ENCODE data around the gene FMN2. TPM values are rescaled to one million over a fixed set of nuclear protein-coding genes. Genes with fewer than 3 reads are reported as not detected.

The FMN2 gene
- polyA plus RNA-seq, 3 donors: not detected

DNA sequence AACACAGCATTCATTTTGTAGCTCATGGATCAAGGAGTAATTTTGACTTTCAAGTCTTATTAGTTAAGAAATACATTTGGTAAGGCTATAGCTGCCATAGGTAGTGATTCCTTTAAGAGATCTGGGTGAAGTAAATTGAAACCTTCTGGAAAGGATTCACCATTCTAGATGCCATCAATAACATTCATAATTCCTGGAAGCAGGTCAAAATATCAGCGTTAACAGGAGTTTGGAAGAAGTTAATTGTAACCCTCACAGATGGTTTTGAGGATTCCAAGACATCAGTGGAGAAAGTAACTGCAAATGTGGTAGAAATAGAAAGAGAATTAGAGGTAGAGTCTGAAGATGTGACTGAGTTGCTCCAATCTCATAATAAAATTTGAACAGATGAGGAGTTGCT, 303.7 kb downstream of the FMN2 start:
- Histone ChIP-seq H3K4me1 (ENCODE audit: control insufficient read depth in 1 of 2, insufficient read depth in 2 of 2, low read length in 2 of 2) (no peaks in the 10 kb centered on the region), H4K20me1 (ENCODE audit: insufficient read depth, low read length) (no peaks in the 10 kb centered on the region), H3K9me3 (replicated peaks in 1 of 2; ENCODE audit: control insufficient read depth in 1 of 2, insufficient read depth in 1 of 2, low read length in 2 of 2) (peaks cover 0 to 3% of the 10 kb centered on the region in 2 donors), H3K4me3 (replicated peaks in 1 of 3; ENCODE audit: low read depth in 2 of 3, low read length in 3 of 3) (no peak overlapping the region), H3K27ac (ENCODE audit: low read depth in 1 of 2, low read length in 2 of 2) (no peak overlapping the region), H3K36me3 (replicated peaks in 1 of 2; ENCODE audit: control insufficient read depth in 1 of 2, insufficient read depth in 2 of 2, low read length in 2 of 2) (no peaks in the 10 kb centered on the region), H2AFZ (ENCODE audit: insufficient read depth, low read depth, low read length, poor library complexity, severe bottlenecking) (no peak overlapping the region), H3K27me3 (ENCODE audit: control insufficient read depth in 2 of 2, insufficient read depth in 2 of 2, low read length in 2 of 2) (no peaks in the 10 kb centered on the region), H3K79me2 (ENCODE audit: insufficient read depth, low read length) (no peaks in the 10 kb centered on the region), H3K4me2 (replicated peaks; ENCODE audit: extremely low read depth, low read length, poor library complexity, severe bottlenecking) (no peak overlapping the region), H3K9ac (ENCODE audit: insufficient read depth, low read length, poor library complexity, severe bottlenecking) (no peak overlapping the region)
- no peak for DNase-seq
- H3K9me3 Mint-ChIP-seq: peaks cover 0 to 6% (median 2%) of the 10 kb centered on the region in 7 donors
- no peaks in the 10 kb centered on the region for H3K4me1 Mint-ChIP-seq
- no peaks in the 10 kb centered on the region for H3K27me3 Mint-ChIP-seq (ENCODE audit: low read depth in 3 of 3)
- no peaks in the 10 kb centered on the region for H3K36me3 Mint-ChIP-seq
- H3K4me3 Mint-ChIP-seq: no peak overlapping the region
- TF ChIP-seq, protein P1, sequence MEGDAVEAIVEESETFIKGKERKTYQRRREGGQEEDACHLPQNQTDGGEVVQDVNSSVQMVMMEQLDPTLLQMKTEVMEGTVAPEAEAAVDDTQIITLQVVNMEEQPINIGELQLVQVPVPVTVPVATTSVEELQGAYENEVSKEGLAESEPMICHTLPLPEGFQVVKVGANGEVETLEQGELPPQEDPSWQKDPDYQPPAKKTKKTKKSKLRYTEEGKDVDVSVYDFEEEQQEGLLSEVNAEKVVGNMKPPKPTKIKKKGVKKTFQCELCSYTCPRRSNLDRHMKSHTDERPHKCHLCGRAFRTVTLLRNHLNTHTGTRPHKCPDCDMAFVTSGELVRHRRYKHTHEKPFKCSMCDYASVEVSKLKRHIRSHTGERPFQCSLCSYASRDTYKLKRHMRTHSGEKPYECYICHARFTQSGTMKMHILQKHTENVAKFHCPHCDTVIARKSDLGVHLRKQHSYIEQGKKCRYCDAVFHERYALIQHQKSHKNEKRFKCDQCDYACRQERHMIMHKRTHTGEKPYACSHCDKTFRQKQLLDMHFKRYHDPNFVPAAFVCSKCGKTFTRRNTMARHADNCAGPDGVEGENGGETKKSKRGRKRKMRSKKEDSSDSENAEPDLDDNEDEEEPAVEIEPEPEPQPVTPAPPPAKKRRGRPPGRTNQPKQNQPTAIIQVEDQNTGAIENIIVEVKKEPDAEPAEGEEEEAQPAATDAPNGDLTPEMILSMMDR (IDR thresholded peaks at IDR 0.05): no peak
- no peak overlapping the region for H3K27ac Mint-ChIP-seq
- no CpG with 5 or more reads among the region's 1 CpG for WGBS (ENCODE audit: insufficient coverage)
- intact Hi-C loops (cut with micrococcal nuclease): no loop called here

DNA sequence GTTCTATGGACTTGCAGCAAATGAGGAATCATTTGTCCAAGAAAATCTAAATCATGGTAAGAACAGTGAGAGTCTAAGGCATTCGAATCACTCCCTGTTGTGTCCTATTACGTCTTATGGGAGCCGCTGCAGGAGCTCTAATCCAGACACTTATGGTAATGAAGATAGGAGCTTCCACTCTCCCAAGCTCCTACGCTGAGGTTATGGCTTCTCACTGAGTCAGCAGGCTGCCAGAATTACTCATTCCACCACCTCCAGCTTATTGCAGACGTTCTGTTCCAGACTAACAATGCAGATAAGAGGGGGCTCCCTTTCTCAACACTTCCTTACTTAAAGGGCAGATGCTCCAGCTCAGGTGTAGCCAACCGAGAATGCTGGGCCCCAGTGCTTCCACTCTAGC, 307.7 kb downstream of the FMN2 start:
- peaks cover 0 to 1% (median 0%) of the 10 kb centered on the region in 3 donors for H3K27me3 Mint-ChIP-seq (ENCODE audit: low read depth in 3 of 3)
- H3K79me2 ChIP-seq (ENCODE audit: insufficient read depth, low read length): no peaks in the 10 kb centered on the region
- no peaks in the 10 kb centered on the region for H4K20me1 ChIP-seq (ENCODE audit: insufficient read depth, low read length)
- no peak overlapping the region for H3K4me3 Mint-ChIP-seq
- DNase-seq: no peak
- WGBS (ENCODE audit: insufficient coverage): 100% methylated on average over 1 of the region's 6 CpGs
- H3K4me1 Mint-ChIP-seq: no peaks in the 10 kb centered on the region
- TF ChIP-seq, protein P1 (IDR thresholded peaks at IDR 0.05): no peak
- H3K9me3 Mint-ChIP-seq: peaks cover 0 to 5% (median 0%) of the 10 kb centered on the region in 7 donors
- no peaks in the 10 kb centered on the region for H3K9me3 ChIP-seq (replicated peaks in 1 of 2; ENCODE audit: control insufficient read depth in 1 of 2, insufficient read depth in 1 of 2, low read length in 2 of 2)
- no peak overlapping the region for H2AFZ ChIP-seq (ENCODE audit: insufficient read depth, low read depth, low read length, poor library complexity, severe bottlenecking)
- no peak overlapping the region for H3K27ac ChIP-seq (ENCODE audit: low read depth in 1 of 2, low read length in 2 of 2)
- no peak overlapping the region for H3K9ac ChIP-seq (ENCODE audit: insufficient read depth, low read length, poor library complexity, severe bottlenecking)
- H3K27ac Mint-ChIP-seq: no peak overlapping the region
- no peak overlapping the region for H3K4me2 ChIP-seq (replicated peaks; ENCODE audit: extremely low read depth, low read length, poor library complexity, severe bottlenecking)
- H3K4me1 ChIP-seq (ENCODE audit: control insufficient read depth in 1 of 2, insufficient read depth in 2 of 2, low read length in 2 of 2): no peaks in the 10 kb centered on the region
- no peaks in the 10 kb centered on the region for H3K36me3 Mint-ChIP-seq
- no peaks in the 10 kb centered on the region for H3K27me3 ChIP-seq (ENCODE audit: control insufficient read depth in 2 of 2, insufficient read depth in 2 of 2, low read length in 2 of 2)
- no peak overlapping the region for H3K4me3 ChIP-seq (replicated peaks in 1 of 3; ENCODE audit: low read depth in 2 of 3, low read length in 3 of 3)
- no peaks in the 10 kb centered on the region for H3K36me3 ChIP-seq (replicated peaks in 1 of 2; ENCODE audit: control insufficient read depth in 1 of 2, insufficient read depth in 2 of 2, low read length in 2 of 2)
- intact Hi-C loops (cut with micrococcal nuclease): no loop called here
